CD14-positive monocyte (primary cell): ENCODE measurements around the gene DEAF1. TPM values are rescaled to one million over a fixed set of nuclear protein-coding genes. Genes with fewer than 3 reads are reported as not detected.
A peak's percentile ranks its signal among the peaks of the same experiment; 100 is the strongest.

Experiments used
- DNase-seq, 3 donors: peaks; one replicate each; pipeline ENCODE4 v3.0.0-alpha.2; 2011 to 2022
- H2AFZ ChIP-seq: 2 replicates; pipeline ENCODE4 v1.6.0; 2012; ENCODE audit warnings: mild to moderate bottlenecking, low read depth, low read length, inconsistent platforms; ENCODE audit not compliant: insufficient read depth, poor library complexity, severe bottlenecking
- H3K27ac ChIP-seq, 2 donors: 1 replicate in 1 of 2; 2 replicates in 1 of 2; pipeline ENCODE4 v1.5.1; 2012 to 2013; ENCODE audit warnings: low read length in 2 of 2, control low read depth in 1 of 2, inconsistent platforms in 1 of 2, low read depth in 1 of 2, mild to moderate bottlenecking in 1 of 2
- H3K27me3 ChIP-seq, 2 donors: one replicate each; pipeline versions ENCODE4 v1.6.0 to v1.6.1; 2011 to 2013; ENCODE audit warnings: low read length in 2 of 2; ENCODE audit not compliant: control insufficient read depth in 2 of 2, insufficient read depth in 2 of 2
- H3K36me3 ChIP-seq, 2 donors: replicated peaks in 1 of 2; 1 replicate in 1 of 2; 2 replicates in 1 of 2; pipeline versions ENCODE4 v1.5.1 to v1.6.1; 2012 to 2013; ENCODE audit warnings: low read length in 2 of 2, control low read depth in 1 of 2, inconsistent platforms in 1 of 2, mild to moderate bottlenecking in 1 of 2; ENCODE audit not compliant: insufficient read depth in 2 of 2, control insufficient read depth in 1 of 2
- H3K4me1 ChIP-seq, 2 donors: 1 replicate in 1 of 2; 2 replicates in 1 of 2; pipeline versions ENCODE4 v1.5.1 to v1.6.1; 2012 to 2013; ENCODE audit warnings: low read length in 2 of 2, control low read depth in 1 of 2, inconsistent platforms in 1 of 2, mild to moderate bottlenecking in 1 of 2, moderate library complexity in 1 of 2; ENCODE audit not compliant: insufficient read depth in 2 of 2, control insufficient read depth in 1 of 2
- H3K4me2 ChIP-seq: replicated peaks from 2 replicates; pipeline ENCODE3; 2012; ENCODE audit warnings: low read length, moderate library complexity, mild to moderate bottlenecking; ENCODE audit not compliant: poor library complexity, severe bottlenecking; ENCODE audit errors: extremely low read depth
- H3K4me3 ChIP-seq, 3 experiments: fragments of 200-600 bp in 1 of 3; sonication (generic) in 1 of 3; replicated peaks in 1 of 3; 1 replicate in 2 of 3; 2 replicates in 1 of 3; pipeline ENCODE4 v1.5.1; 2011 to 2013; ENCODE audit warnings: low read length in 3 of 3, mild to moderate bottlenecking in 3 of 3, control low read depth in 2 of 3, low read depth in 2 of 3, inconsistent platforms in 1 of 3, moderate library complexity in 1 of 3
- H3K79me2 ChIP-seq: 2 replicates; pipeline ENCODE4 v1.6.0; 2012; ENCODE audit warnings: mild to moderate bottlenecking, control low read depth, inconsistent platforms, low read length, moderate library complexity; ENCODE audit not compliant: insufficient read depth
- H3K9ac ChIP-seq: 2 replicates; pipeline ENCODE4 v1.6.0; 2017; ENCODE audit warnings: low read length, mild to moderate bottlenecking; ENCODE audit not compliant: insufficient read depth, poor library complexity, severe bottlenecking
- H3K9me3 ChIP-seq, 2 donors: replicated peaks in 1 of 2; 1 replicate in 1 of 2; 2 replicates in 1 of 2; pipeline versions ENCODE4 v1.5.1 to v1.6.1; 2012 to 2013; ENCODE audit warnings: low read length in 2 of 2, control low read depth in 1 of 2; ENCODE audit not compliant: control insufficient read depth in 1 of 2, insufficient read depth in 1 of 2
- H4K20me1 ChIP-seq: 2 replicates; pipeline ENCODE4 v1.6.0; 2012; ENCODE audit warnings: mild to moderate bottlenecking, low read length, control low read depth, moderate library complexity; ENCODE audit not compliant: insufficient read depth
- H3K27ac Mint-ChIP-seq, 7 donors: one replicate each; pipeline ENCODE4 v1.8.0; 2020; ENCODE audit warnings: mild to moderate bottlenecking in 7 of 7, mixed read lengths in 7 of 7, moderate library complexity in 6 of 7, inconsistent platforms in 2 of 7
- H3K27me3 Mint-ChIP-seq, 3 donors: one replicate each; pipeline ENCODE4 v1.8.0; 2021 to 2022; ENCODE audit warnings: low read depth in 3 of 3, mild to moderate bottlenecking in 3 of 3, mixed read lengths in 3 of 3, moderate library complexity in 3 of 3, inconsistent platforms in 1 of 3
- H3K36me3 Mint-ChIP-seq, 2 donors: one replicate each; pipeline ENCODE4 v1.8.0; 2020; ENCODE audit warnings: mixed read lengths in 2 of 2, inconsistent platforms in 1 of 2, mild to moderate bottlenecking in 1 of 2
- H3K4me1 Mint-ChIP-seq: one replicate; pipeline ENCODE4 v1.8.0; 2020; ENCODE audit warnings: mild to moderate bottlenecking, mixed read lengths
- H3K4me3 Mint-ChIP-seq, 2 donors: one replicate each; pipeline ENCODE4 v1.8.0; 2020; ENCODE audit warnings: mild to moderate bottlenecking in 2 of 2, mixed read lengths in 2 of 2, moderate library complexity in 1 of 2
- H3K9me3 Mint-ChIP-seq, 7 donors: one replicate each; pipeline ENCODE4 v1.8.0; 2020 to 2022; ENCODE audit warnings: mixed read lengths in 7 of 7, mild to moderate bottlenecking in 6 of 7, moderate library complexity in 6 of 7, inconsistent platforms in 2 of 7
- CTCF ChIP-seq: fragments of 200-600 bp; IDR thresholded peaks from one replicate; pipeline ENCODE4 v1.8.0; 2022; ENCODE audit warnings: antibody characterized with exemption, mild to moderate bottlenecking
- WGBS: methylation state at CpG from one replicate; pipeline ENCODE4 v1.1.5; 2013; ENCODE audit warnings: missing lambda C conversion rate; ENCODE audit not compliant: insufficient coverage; 5-methylcytosine and 5-hydroxymethylcytosine counted together
- intact Hi-C, 2 donors: fragments of 100-400 bp; cut with micrococcal nuclease; formaldehyde crosslinking; loops; one replicate each; pipeline versions ENCODE4 v1.15.0 to v1.15.1; 2023
- polyA plus RNA-seq, 3 donors: library from polyadenylated mRNA; depleted of rRNA in 1 of 3; unstranded in 2 of 3; stranded (reverse) in 1 of 3; fragments of 300-500 nt in 2 of 3; fragments of >200 nt in 1 of 3; fragmentation: Illumina TruSeq in 2 of 3; gene quantifications; 1 replicate in 2 of 3; 2 replicates in 1 of 3; pipeline ENCODE4 v1.2.3, GENCODE V29; 2012 to 2021

DEAF1 gene
- polyA plus RNA-seq, 3 donors = 18.0 to 22.3 (median 22.2) TPM

- Histone ChIP-seq H3K27me3 (no peaks in the 10 kb centered on the region), H3K27ac (no peak overlapping the region), H2AFZ (peak overlapping the region; percentile 31), H3K79me2 (peaks cover 42% of the 10 kb centered on the region), H3K9ac (peak overlapping the region; percentile 40), H3K36me3 (peaks cover 8 to 27% of the 10 kb centered on the region in 2 donors), H3K4me3 (peak overlapping the region in 1 of 3 experiments; percentile 54), H3K9me3 (no peaks in the 10 kb centered on the region), H4K20me1 (peaks cover 32% of the 10 kb centered on the region), H3K4me2 (peak overlapping the region; percentile 60), H3K4me1 (peaks cover 35 to 41% of the 10 kb centered on the region in 2 donors)
- intact Hi-C loops = loop anchor here in 1 of 2 donors (10.0 kb wide), 1 partner anchor 691 kb away; the partner anchor contains the start of gene BRSK2
- H3K27ac Mint-ChIP-seq = peak overlapping the region in 5 of 7 donors; percentile 21 to 76 (median 62)
- no peak for TF ChIP-seq CTCF
- H3K36me3 Mint-ChIP-seq = peaks cover 24 to 37% of the 10 kb centered on the region in 2 donors
- H3K9me3 Mint-ChIP-seq = peaks cover 0 to 1% (median 0%) of the 10 kb centered on the region in 7 donors
- peak overlapping the region; percentile 72 to 76 for H3K4me3 Mint-ChIP-seq
- DNase-seq = no peak
- H3K27me3 Mint-ChIP-seq = peaks cover 0 to 8% (median 5%) of the 10 kb centered on the region in 3 donors
- peaks cover 39% of the 10 kb centered on the region for H3K4me1 Mint-ChIP-seq
- WGBS = 26% methylated on average over 13 of the region's 13 CpGs
Observed at GRCh38 chr11:693415-693831, 1.6 kb downstream of the DEAF1 start.

GRCh38 chr11:692824-693414 is 2.1 kb downstream of the DEAF1 start:
- H3K9me3 Mint-ChIP-seq = peaks cover 0 to 1% (median 0%) of the 10 kb centered on the region in 7 donors
- peak overlapping the region; percentile 60 for H3K4me2 ChIP-seq
- H3K4me1 Mint-ChIP-seq = peaks cover 34% of the 10 kb centered on the region
- peaks cover 27% of the 10 kb centered on the region for H4K20me1 ChIP-seq
- peaks cover 12 to 32% of the 10 kb centered on the region in 2 donors for H3K36me3 ChIP-seq
- no peak overlapping the region for H3K4me3 Mint-ChIP-seq
- intact Hi-C loops = loop anchor here in 1 of 2 donors (10.0 kb wide), 1 partner anchor 692 kb away; the partner anchor contains the start of gene BRSK2
- H3K27ac ChIP-seq = no peak overlapping the region
- H3K4me1 ChIP-seq = peaks cover 30 to 36% of the 10 kb centered on the region in 2 donors
- no peak for DNase-seq
- H3K27me3 Mint-ChIP-seq = peaks cover 0 to 8% (median 5%) of the 10 kb centered on the region in 3 donors
- no peak overlapping the region for H2AFZ ChIP-seq
- peak overlapping the region in 3 of 7 donors; percentile 21 to 76 (median 57) for H3K27ac Mint-ChIP-seq
- no peak overlapping the region for H3K4me3 ChIP-seq
- peaks cover 29 to 37% of the 10 kb centered on the region in 2 donors for H3K36me3 Mint-ChIP-seq
- 85% methylated on average over 21 of the region's 23 CpGs for WGBS
- no peaks in the 10 kb centered on the region for H3K9me3 ChIP-seq
- TF ChIP-seq CTCF = no peak
- no peak overlapping the region for H3K9ac ChIP-seq
- H3K79me2 ChIP-seq = peaks cover 40% of the 10 kb centered on the region
- H3K27me3 ChIP-seq = no peaks in the 10 kb centered on the region
